ENCODE measurements around the gene CEP120. TPM values are rescaled to one million over a fixed set of nuclear protein-coding genes. Genes with fewer than 3 reads are reported as not detected.
A peak's percentile ranks its signal among the peaks of the same experiment; 100 is the strongest.

CEP120 gene
- total and polyA plus RNA-seq, 2 experiments from 2014 or later = 4.9 to 16.3 TPM

DNA sequence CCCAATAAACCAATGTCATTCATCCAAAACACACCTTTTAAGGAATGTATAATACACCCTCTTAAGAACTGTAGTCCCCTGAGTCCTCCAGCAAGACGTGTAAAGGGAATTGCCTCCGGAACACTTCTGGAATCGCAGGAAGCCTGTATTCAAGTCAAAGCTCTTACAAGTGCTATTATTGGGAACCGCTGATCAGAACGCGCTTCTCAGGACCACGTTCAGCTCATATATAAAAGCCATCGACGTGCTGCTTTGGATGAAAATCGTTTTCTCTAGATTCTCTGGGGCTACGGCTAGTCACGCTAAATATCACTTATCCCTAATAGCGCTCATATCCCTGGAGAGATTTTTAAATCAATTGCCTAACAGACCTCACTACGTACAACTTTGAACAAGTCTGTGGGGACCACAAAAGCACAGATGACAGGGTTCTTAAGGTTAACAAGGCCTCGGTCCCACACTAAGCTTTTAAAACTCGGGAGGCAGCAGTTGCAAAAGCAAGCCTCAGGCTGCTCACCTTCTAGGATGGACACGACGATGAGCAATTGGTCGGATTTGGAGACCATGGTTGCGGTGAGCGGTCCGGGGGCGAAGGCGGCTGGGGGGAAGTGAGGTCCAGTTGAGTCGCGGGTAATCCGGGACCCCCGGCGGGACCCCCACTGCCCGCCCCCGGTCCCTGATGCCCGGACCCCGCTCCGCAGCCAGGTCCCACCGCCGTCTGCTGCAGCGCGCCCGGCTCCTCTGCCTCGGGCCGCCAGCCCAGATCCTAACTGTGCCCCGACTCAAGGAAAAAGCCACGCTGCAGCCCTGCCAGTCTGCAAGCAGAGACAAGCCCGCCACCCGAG, 548 bp downstream of the CEP120 start (continued):
- TF ChIP-seq CTCF (conservative IDR thresholded peaks at IDR 0.05; ENCODE audit: low read depth in 2 of 2) (no peak), ZNF114 (CRISPR knock-in tag; IDR thresholded peaks at IDR 0.05) (no peak), ZNF331 (CRISPR knock-in tag; IDR thresholded peaks at IDR 0.05; ENCODE audit: low read depth) (no peak), REST (IDR thresholded peaks at IDR 0.05; ENCODE audit: unreplicated experiment) (no peak), ETS1 (IDR thresholded peaks at IDR 0.05) (no peak)

GRCh38 chr5:123421773-123422172, 1.4 kb downstream of the CEP120 start:
- H3K27ac ChIP-seq (ENCODE audit: low read depth) = no peak overlapping the region
- ATAC-seq = no peak
- H3K4me3 ChIP-seq = peak overlapping the region; percentile 79
- H3K9me2 ChIP-seq (ENCODE audit: insufficient read depth) = no peaks in the 10 kb centered on the region
- H3K36me3 ChIP-seq (ENCODE audit: insufficient read depth) = no peaks in the 10 kb centered on the region
- Mint-ChIP-seq H3K27ac (no peak overlapping the region), H3K27me3 (ENCODE audit: insufficient read depth, low read depth, poor library complexity) (no peaks in the 10 kb centered on the region), H3K4me1 (peaks cover 14% of the 10 kb centered on the region), H3K4me3 (no peak overlapping the region), H3K9me3 (no peaks in the 10 kb centered on the region; the same call in 2 of the 3 replicates), H3K36me3 (ENCODE audit: low read depth) (peaks cover 8% of the 10 kb centered on the region; the same call in 1 of the 3 replicates)
- H3K4me1 ChIP-seq (ENCODE audit: insufficient read depth) = peaks cover 7% of the 10 kb centered on the region
- peaks cover 34% of the 10 kb centered on the region for H3K79me2 ChIP-seq (replicated peaks; ENCODE audit: insufficient read depth)
- no peaks in the 10 kb centered on the region for H3K27me3 ChIP-seq (ENCODE audit: insufficient read depth)
- no peak overlapping the region for H2AFZ ChIP-seq
- DNase-seq (ENCODE audit: low spot score) = no peak
- no peaks in the 10 kb centered on the region for H4K20me1 ChIP-seq (replicated peaks; ENCODE audit: insufficient read depth)
- H3F3A ChIP-seq (replicated peaks; ENCODE audit: low read depth) = no peaks in the 10 kb centered on the region
- H3K4me2 ChIP-seq = peak overlapping the region; percentile 79
- no peak for TF ChIP-seq ZNF331 (CRISPR knock-in tag; IDR thresholded peaks at IDR 0.05; ENCODE audit: low read depth)
- TF ChIP-seq ZNF462 (CRISPR knock-in tag; IDR thresholded peaks at IDR 0.05) = no peak
- TF ChIP-seq CTCF (conservative IDR thresholded peaks at IDR 0.05; ENCODE audit: low read depth in 2 of 2) = no peak

Measured in GM23338 (cell line).